HEK293 (cell line): ENCODE data around the gene VIPR2.

Experiments
- CTCF ChIA-PET: fragments of 350-600 bp; formaldehyde crosslinking; extraction: SDS; loops from one replicate; lab custom pipeline; 2021; ENCODE audit warnings: antibody characterized with exemption; lab: Yijun Ruan, JAX
- POLR2A ChIA-PET: fragments of 300-600 bp; formaldehyde crosslinking; extraction: SDS; loops from one replicate; lab custom pipeline; 2020; ENCODE audit warnings: antibody characterized with exemption, inconsistent platforms; lab: Yijun Ruan, JAX
- H3K27ac ChIP-seq: fragments of 200-500 bp; sonication (Bioruptor generic); 2 replicates; pipeline ENCODE4 v1.5.1; 2014; ENCODE audit warnings: low read depth, low read length, control low read depth, inconsistent platforms; ENCODE audit errors: extremely low read depth
- H3K36me3 ChIP-seq, 2 experiments: fragments of 200-500 bp in 1 of 2; sonication (Bioruptor generic) in 1 of 2; 1 replicate in 1 of 2; 2 replicates in 1 of 2; pipeline ENCODE4 v1.5.1; 2014 to 2017; ENCODE audit warnings: inconsistent platforms in 2 of 2, low read length in 2 of 2; ENCODE audit not compliant: control insufficient read depth in 2 of 2, insufficient read depth in 1 of 2
- H3K4me1 ChIP-seq: fragments of 200-500 bp; sonication (Bioruptor generic); 2 replicates; pipeline ENCODE4 v1.5.1; 2014; ENCODE audit warnings: mild to moderate bottlenecking, low read length, inconsistent platforms; ENCODE audit not compliant: control insufficient read depth, insufficient read depth
- H3K4me3 ChIP-seq: 2 replicates; pipeline ENCODE4 v1.5.1; 2011; ENCODE audit warnings: low read depth, mild to moderate bottlenecking, control low read depth, low read length, moderate library complexity
- H3K9me3 ChIP-seq: fragments of 200-500 bp; sonication (Bioruptor generic); 2 replicates; pipeline ENCODE4 v1.5.1; 2014; ENCODE audit warnings: low read depth, low read length, inconsistent platforms; ENCODE audit not compliant: control insufficient read depth, insufficient read depth
- BCL11A ChIP-seq: fragments of 450-650 bp; formaldehyde crosslinking; IDR thresholded peaks from 2 replicates; pipeline ENCODE4 v1.5.1; 2016; ENCODE audit warnings: low read depth, missing biosample characterization, missing genetic modification characterization
- KLF1 ChIP-seq: fragments of 450-650 bp; formaldehyde crosslinking; IDR thresholded peaks from 2 replicates; pipeline ENCODE4 v1.5.1; 2016; ENCODE audit warnings: missing biosample characterization, missing genetic modification characterization
- SP7 ChIP-seq: fragments of 450-650 bp; formaldehyde crosslinking; IDR thresholded peaks from 2 replicates; pipeline ENCODE4 v1.5.1; 2016; ENCODE audit warnings: missing biosample characterization, missing genetic modification characterization
- ZNF221 ChIP-seq: fragments of 450-650 bp; formaldehyde crosslinking; IDR thresholded peaks from 2 replicates; pipeline ENCODE4 v1.5.1; 2017; ENCODE audit warnings: missing biosample characterization, missing genetic modification characterization, borderline replicate concordance
- ZNF544 ChIP-seq: fragments of 450-650 bp; formaldehyde crosslinking; IDR thresholded peaks from 2 replicates; pipeline ENCODE4 v1.5.0; 2017; ENCODE audit warnings: missing biosample characterization, missing genetic modification characterization
- ZNF555 ChIP-seq: fragments of 450-650 bp; formaldehyde crosslinking; conservative IDR thresholded peaks from 2 replicates; pipeline ENCODE4 v1.5.1; 2017; ENCODE audit warnings: missing biosample characterization, mild to moderate bottlenecking, missing genetic modification characterization, inconsistent platforms
- ZNF626 ChIP-seq: fragments of 450-650 bp; sonication (Bioruptor Pico); formaldehyde crosslinking; IDR thresholded peaks from 2 replicates; pipeline ENCODE4 v1.5.1; 2018; ENCODE audit warnings: missing biosample characterization, missing genetic modification characterization, inconsistent platforms
- TF ChIP-seq, protein P1 (sequence below): fragments of 450-650 bp; IDR thresholded peaks from 2 replicates; pipeline ENCODE4 v1.5.1; 2018; ENCODE audit warnings: missing biosample characterization, mild to moderate bottlenecking, missing genetic modification characterization
- TF ChIP-seq, protein P2 (sequence below): fragments of 450-650 bp; formaldehyde crosslinking; IDR thresholded peaks from 2 replicates; pipeline ENCODE4 v1.5.1; 2016; ENCODE audit warnings: missing biosample characterization, missing genetic modification characterization, low read depth
- TF ChIP-seq, protein P3 (sequence below): fragments of 450-650 bp; formaldehyde crosslinking; IDR thresholded peaks from 2 replicates; pipeline ENCODE4 v1.5.1; 2016; ENCODE audit warnings: missing biosample characterization, missing genetic modification characterization
- TF ChIP-seq, protein P4 (sequence below): fragments of 450-650 bp; formaldehyde crosslinking; IDR thresholded peaks from 2 replicates; pipeline ENCODE4 v1.5.1; 2016; ENCODE audit warnings: missing biosample characterization, missing genetic modification characterization
- TF ChIP-seq, protein P5 (sequence below): fragments of 450-650 bp; formaldehyde crosslinking; IDR thresholded peaks from 2 replicates; pipeline ENCODE4 v1.5.1; 2017; ENCODE audit warnings: missing biosample characterization, mild to moderate bottlenecking, missing genetic modification characterization, moderate library complexity
- TF ChIP-seq, protein P6 (sequence below): fragments of 450-650 bp; formaldehyde crosslinking; optimal IDR thresholded peaks from 2 replicates; pipeline ENCODE3; 2016; ENCODE audit warnings: missing biosample characterization, mild to moderate bottlenecking, missing genetic modification characterization

VIPR2 gene

DNA sequence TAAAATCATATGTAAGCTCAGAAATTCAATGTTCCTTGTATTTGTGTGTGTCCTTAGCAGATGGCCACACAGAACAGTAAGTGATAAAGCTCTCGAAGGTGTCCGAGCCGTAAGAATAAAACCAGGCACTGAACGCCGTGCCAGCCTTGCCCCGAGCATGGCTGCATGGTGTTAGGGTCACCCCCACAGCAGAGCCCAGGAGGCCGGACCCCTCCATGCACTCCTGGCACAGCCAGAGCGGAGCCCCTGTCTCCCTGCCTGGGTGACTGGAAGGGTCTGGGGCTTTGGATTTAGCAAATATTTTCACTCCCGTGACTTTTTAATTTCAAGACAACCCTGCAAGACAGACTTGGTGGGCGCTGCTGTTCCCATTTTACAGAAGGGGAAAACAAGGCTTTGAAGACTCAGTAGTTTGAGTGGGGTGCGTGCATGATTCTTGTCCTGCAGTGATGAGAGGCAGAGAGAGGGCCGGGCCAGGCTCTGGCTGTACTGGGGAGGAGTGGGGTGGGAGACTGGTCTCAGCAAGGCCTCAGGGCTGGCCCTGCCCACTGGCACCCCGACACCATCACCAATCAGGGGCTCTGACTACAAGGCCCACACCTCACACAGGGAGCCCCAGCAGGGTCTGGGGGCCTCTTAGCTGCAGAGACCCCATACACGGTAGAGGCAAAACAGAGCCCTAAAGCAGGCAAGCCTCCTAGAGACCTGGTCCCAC, 39.4 kb downstream of the VIPR2 start (continued):
- TF ChIP-seq ZNF221 (tag by site-specific recombination) = no peak
- TF ChIP-seq, protein P1, sequence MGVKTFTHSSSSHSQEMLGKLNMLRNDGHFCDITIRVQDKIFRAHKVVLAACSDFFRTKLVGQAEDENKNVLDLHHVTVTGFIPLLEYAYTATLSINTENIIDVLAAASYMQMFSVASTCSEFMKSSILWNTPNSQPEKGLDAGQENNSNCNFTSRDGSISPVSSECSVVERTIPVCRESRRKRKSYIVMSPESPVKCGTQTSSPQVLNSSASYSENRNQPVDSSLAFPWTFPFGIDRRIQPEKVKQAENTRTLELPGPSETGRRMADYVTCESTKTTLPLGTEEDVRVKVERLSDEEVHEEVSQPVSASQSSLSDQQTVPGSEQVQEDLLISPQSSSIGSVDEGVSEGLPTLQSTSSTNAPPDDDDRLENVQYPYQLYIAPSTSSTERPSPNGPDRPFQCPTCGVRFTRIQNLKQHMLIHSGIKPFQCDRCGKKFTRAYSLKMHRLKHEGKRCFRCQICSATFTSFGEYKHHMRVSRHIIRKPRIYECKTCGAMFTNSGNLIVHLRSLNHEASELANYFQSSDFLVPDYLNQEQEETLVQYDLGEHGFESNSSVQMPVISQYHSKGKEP (tag by site-specific recombination) = no peak
- TF ChIP-seq, protein P2, sequence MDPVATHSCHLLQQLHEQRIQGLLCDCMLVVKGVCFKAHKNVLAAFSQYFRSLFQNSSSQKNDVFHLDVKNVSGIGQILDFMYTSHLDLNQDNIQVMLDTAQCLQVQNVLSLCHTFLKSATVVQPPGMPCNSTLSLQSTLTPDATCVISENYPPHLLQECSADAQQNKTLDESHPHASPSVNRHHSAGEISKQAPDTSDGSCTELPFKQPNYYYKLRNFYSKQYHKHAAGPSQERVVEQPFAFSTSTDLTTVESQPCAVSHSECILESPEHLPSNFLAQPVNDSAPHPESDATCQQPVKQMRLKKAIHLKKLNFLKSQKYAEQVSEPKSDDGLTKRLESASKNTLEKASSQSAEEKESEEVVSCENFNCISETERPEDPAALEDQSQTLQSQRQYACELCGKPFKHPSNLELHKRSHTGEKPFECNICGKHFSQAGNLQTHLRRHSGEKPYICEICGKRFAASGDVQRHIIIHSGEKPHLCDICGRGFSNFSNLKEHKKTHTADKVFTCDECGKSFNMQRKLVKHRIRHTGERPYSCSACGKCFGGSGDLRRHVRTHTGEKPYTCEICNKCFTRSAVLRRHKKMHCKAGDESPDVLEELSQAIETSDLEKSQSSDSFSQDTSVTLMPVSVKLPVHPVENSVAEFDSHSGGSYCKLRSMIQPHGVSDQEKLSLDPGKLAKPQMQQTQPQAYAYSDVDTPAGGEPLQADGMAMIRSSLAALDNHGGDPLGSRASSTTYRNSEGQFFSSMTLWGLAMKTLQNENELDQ (tag by site-specific recombination) = no peak
- TF ChIP-seq, protein P3, sequence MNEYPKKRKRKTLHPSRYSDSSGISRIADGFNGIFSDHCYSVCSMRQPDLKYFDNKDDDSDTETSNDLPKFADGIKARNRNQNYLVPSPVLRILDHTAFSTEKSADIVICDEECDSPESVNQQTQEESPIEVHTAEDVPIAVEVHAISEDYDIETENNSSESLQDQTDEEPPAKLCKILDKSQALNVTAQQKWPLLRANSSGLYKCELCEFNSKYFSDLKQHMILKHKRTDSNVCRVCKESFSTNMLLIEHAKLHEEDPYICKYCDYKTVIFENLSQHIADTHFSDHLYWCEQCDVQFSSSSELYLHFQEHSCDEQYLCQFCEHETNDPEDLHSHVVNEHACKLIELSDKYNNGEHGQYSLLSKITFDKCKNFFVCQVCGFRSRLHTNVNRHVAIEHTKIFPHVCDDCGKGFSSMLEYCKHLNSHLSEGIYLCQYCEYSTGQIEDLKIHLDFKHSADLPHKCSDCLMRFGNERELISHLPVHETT = no peak

DNA sequence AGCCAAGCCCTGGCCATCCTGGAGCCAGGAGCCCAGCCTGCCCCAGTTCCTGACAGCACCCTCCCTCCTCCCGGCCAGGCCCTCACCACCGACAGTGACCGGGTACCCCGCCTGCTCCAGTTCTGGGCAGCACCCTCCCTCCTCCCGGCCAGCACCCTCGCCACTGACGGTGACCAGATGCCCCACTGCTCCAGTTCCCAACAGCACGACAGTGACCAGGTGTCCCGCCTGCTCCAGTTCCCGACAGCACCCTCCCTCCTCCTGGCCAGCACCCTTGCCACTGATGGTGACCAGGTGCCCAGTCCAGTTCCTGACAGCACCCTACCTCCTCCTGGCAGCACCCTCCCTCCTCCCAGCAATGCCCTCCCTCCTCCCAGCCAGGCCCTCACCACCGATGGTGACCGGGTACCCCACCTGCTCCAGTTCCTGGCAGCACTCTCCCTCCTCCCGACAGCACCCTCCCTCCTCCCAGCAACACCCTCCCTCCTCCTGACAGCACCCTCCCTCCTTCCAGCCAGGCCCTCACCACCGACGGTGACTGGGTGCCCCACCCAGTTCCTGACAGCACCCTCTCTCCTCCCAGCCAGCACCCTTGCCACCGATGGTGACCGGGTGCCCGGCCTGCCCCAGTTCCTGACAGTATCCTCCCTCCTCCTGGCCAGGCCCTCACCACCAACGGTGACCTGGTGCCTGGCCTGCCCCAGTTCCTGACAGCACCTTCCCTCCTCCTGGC, 40.3 kb downstream of the VIPR2 start:
- POLR2A ChIA-PET = no interaction called here
- Histone ChIP-seq H3K4me3 (no peak overlapping the region), H3K4me1 (no peaks in the 10 kb centered on the region), H3K27ac (no peak overlapping the region), H3K36me3 (no peaks in the 10 kb centered on the region), H3K9me3 (no peaks in the 10 kb centered on the region)
- TF ChIP-seq ZNF555 = no peak
- no peak for TF ChIP-seq SP7 (tag by site-specific recombination)
- no peak for TF ChIP-seq ZNF626
- TF ChIP-seq, protein P4, sequence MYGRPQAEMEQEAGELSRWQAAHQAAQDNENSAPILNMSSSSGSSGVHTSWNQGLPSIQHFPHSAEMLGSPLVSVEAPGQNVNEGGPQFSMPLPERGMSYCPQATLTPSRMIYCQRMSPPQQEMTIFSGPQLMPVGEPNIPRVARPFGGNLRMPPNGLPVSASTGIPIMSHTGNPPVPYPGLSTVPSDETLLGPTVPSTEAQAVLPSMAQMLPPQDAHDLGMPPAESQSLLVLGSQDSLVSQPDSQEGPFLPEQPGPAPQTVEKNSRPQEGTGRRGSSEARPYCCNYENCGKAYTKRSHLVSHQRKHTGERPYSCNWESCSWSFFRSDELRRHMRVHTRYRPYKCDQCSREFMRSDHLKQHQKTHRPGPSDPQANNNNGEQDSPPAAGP = peak; percentile 90
- no peak for TF ChIP-seq BCL11A (tag by site-specific recombination)
- TF ChIP-seq KLF1 (tag by site-specific recombination) = 0 out of 2 replicates have a peak, but pooled peaks have one; percentile 47
- TF ChIP-seq, protein P5, sequence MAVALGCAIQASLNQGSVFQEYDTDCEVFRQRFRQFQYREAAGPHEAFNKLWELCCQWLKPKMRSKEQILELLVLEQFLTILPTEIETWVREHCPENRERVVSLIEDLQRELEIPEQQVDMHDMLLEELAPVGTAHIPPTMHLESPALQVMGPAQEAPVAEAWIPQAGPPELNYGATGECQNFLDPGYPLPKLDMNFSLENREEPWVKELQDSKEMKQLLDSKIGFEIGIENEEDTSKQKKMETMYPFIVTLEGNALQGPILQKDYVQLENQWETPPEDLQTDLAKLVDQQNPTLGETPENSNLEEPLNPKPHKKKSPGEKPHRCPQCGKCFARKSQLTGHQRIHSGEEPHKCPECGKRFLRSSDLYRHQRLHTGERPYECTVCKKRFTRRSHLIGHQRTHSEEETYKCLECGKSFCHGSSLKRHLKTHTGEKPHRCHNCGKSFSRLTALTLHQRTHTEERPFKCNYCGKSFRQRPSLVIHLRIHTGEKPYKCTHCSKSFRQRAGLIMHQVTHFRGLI = no peak
- CTCF ChIA-PET = no interaction called here

DNA sequence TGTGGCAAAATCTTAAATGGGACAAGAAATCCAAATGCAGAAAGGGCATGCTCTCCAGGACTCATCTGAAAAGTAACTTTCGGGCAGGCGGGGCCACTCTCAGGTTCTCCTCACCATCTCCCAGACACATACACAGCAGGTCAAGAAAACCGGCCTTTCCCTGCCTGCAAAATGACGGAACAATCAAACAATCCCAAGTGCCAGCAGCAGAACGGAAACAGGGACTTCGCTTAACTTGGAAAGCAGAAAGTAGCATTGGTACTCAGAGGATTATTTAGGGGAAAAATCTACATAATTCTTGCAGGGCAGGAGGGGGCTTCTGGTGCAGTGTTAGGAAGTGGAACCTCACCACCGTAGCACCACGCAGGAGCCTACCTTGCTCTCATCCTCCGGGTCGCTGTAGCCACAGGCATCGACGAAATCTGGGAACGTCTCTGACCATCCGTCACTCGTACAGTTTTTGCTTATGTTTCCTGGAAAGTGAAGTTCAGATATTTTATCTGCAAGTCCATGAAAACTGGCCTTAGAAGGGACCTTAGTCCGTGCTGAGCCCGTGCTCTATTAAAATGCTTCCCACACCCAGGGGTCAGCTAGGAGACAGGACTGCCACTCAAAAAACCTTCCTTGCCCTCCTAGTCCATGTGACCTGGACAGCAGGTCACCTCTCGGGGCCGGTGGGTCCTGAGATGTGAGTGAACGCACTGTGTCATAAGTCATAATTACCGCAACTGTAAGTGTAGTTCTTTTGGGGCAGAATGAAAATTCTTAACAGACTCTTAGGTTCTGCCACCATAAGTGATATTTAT, 41.1 kb downstream of the VIPR2 start:
- Histone ChIP-seq H3K27ac (no peak overlapping the region), H3K36me3 (no peaks in the 10 kb centered on the region), H3K4me3 (no peak overlapping the region), H3K9me3 (no peaks in the 10 kb centered on the region), H3K4me1 (no peaks in the 10 kb centered on the region)
- ChIA-PET POLR2A (no interaction called here), CTCF (no interaction called here)
- TF ChIP-seq, protein P6, sequence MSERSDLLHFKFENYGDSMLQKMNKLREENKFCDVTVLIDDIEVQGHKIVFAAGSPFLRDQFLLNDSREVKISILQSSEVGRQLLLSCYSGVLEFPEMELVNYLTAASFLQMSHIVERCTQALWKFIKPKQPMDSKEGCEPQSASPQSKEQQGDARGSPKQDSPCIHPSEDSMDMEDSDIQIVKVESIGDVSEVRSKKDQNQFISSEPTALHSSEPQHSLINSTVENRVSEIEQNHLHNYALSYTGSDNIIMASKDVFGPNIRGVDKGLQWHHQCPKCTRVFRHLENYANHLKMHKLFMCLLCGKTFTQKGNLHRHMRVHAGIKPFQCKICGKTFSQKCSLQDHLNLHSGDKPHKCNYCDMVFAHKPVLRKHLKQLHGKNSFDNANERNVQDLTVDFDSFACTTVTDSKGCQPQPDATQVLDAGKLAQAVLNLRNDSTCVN (tag by site-specific recombination) = no peak
- TF ChIP-seq ZNF544 (tag by site-specific recombination) = no peak
